Epithelial cell of esophagus (primary cell): ENCODE measurements around the gene TEX52.
"Not testable (repeated sequence)": the region's sequence is repeated elsewhere in the genome, so short reads cannot be mapped to it uniquely, and the experiment has no call there.

Source experiments
- DNase-seq: peaks from one replicate; pipeline ENCODE4 v3.0.0; 2010; ENCODE audit warnings: low read depth
- H3K4me3 ChIP-seq: 2 replicates; pipeline ENCODE4 v1.5.1; 2011; ENCODE audit warnings: mild to moderate bottlenecking, low read length, control low read depth
- TF ChIP-seq, protein P1 (sequence below): IDR thresholded peaks from 2 replicates; pipeline ENCODE4 v1.5.1; 2011; ENCODE audit warnings: low read depth, mild to moderate bottlenecking, low read length, control low read depth, inconsistent platforms; ENCODE audit not compliant: insufficient read depth; ENCODE audit errors: missing control alignments

TEX52 gene

DNA sequence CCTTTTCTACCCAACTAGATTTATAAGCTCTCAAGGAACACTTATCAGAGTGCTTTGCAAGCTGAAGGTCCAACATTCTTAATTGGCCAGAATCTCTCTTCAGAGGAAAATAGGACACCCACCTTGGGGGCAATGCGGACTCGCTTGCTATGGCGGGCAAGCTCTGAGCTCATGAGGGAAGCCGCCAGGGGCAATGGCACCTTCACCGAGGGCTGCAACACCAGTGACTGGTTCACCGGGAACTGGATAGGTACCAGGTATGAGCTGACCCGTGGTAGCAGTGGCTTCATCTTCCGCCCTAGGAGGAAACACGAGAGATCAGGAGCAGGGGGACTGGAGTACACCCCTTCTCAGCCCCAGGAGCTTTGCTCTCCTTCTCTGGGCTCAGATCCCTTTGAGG is 7.4 kb upstream of the TEX52 start:
- no peak for DNase-seq
- H3K4me3 ChIP-seq, result no peak overlapping the region
- TF ChIP-seq, protein P1, sequence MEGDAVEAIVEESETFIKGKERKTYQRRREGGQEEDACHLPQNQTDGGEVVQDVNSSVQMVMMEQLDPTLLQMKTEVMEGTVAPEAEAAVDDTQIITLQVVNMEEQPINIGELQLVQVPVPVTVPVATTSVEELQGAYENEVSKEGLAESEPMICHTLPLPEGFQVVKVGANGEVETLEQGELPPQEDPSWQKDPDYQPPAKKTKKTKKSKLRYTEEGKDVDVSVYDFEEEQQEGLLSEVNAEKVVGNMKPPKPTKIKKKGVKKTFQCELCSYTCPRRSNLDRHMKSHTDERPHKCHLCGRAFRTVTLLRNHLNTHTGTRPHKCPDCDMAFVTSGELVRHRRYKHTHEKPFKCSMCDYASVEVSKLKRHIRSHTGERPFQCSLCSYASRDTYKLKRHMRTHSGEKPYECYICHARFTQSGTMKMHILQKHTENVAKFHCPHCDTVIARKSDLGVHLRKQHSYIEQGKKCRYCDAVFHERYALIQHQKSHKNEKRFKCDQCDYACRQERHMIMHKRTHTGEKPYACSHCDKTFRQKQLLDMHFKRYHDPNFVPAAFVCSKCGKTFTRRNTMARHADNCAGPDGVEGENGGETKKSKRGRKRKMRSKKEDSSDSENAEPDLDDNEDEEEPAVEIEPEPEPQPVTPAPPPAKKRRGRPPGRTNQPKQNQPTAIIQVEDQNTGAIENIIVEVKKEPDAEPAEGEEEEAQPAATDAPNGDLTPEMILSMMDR, result no peak

DNA sequence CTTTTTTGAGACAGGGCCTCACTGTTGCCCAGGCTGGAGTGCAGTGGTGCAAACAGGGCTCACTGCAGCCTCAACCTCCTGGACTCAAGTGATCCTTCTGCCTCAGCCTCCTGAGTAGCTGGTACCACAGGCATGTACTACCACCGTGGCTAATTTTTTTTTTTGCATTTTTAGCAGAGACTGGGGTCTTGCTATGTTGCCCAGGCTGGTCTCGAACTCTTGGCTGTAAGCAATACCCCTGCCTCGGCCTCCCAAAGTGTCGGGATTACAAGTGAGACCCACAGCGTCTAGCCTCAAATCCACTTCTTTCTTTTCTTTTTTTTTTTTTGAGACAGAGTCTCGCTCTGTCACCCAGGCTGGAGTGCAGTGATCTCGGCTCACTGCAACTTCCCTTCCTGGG is 6.6 kb upstream of the TEX52 start:
- H3K4me3 ChIP-seq, result not testable (repeated sequence)

DNA sequence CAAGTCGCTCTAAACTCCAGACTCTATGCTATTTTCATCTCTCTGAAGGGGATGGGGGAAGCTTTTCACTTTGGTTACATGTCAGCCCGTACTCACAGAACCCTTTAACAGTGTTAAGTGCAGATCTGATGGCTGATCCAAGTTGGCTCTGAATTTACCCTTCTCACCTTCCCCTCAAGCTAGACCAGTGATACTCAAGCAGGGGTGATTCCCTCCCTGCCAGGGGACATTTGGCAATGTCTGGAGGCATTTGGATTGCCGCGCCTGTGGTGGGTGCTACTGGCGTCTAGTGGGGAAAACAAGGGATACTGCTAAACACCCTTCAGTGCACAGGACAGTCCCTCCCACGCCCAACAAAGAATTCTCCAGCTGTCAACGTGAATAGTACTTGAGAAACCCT is 6.0 kb upstream of the TEX52 start:
- H3K4me3 ChIP-seq, result no peak overlapping the region
- DNase-seq, result no peak
- TF ChIP-seq, protein P1, result no peak

More for the DNA sequence above, 6.6 kb upstream of the TEX52 start:
- not testable (repeated sequence) for DNase-seq

DNA sequence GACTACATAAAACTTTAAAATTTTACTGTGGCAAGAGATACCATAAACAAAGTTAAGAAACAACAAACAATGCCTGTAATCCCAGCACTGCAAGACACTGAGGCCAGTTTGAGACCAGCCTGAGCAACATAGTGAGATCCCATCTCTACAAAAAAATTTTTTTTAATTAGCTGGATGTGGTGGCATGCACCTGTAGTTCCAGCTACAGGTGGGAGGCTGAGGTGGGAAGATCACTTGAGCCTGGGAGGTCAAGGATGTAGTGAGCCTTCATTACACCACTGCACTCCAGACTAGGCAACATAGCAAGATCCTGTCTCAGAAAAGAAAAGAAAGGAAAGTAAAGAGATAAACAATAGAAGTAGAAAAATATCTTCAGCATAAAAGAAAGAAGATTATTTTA is 3.3 kb upstream of the TEX52 start:
- no peak overlapping the region for H3K4me3 ChIP-seq
- no peak for DNase-seq
- TF ChIP-seq, protein P1, result no peak

DNA sequence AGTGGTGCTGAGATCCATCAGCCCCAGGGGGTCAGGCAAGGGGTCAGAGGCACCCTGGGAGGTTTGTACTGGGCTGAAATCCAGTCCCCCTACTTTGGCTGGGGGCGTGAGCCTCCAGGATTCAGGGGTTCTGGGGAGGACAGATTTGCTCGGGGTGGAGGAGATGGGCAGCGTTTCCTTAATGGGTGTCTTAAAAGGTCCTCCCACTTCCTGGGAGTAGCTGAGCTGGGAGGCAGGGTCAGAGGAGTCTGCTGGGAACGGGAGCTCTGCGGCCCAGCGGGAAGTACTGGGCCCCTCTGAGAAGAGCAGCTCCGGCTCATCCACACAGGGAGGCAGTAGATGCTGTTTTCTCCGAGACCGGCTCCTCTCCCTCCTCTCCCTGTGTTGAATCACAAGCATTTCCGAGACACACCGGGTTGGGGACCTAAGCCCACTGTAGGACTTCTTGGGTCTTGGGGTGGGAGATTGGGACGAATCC is 2.1 kb upstream of the TEX52 start:
- H3K4me3 ChIP-seq, result no peak overlapping the region
- DNase-seq, result no peak
- TF ChIP-seq, protein P1, result no peak

DNA sequence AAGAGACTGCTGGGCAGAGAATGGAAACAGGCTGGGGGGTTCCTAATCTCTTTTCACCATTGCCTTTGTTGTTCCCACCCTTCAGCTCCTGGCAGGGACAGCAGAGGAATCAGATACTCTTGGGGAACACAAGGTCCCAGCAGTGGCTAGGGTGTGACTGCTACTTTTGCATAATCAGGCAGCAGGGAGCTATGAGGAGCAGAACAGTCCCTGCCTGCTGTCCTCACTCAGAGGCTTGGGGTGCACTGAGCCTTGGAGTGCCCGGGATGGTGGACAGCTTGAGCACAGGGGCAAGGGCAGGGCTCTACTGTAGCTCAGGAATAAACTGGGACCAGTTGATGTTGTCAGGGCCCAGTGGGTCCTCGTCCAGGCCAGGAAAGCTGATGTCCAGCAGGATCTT is 1.5 kb upstream of the TEX52 start:
- TF ChIP-seq, protein P1, result no peak

DNA sequence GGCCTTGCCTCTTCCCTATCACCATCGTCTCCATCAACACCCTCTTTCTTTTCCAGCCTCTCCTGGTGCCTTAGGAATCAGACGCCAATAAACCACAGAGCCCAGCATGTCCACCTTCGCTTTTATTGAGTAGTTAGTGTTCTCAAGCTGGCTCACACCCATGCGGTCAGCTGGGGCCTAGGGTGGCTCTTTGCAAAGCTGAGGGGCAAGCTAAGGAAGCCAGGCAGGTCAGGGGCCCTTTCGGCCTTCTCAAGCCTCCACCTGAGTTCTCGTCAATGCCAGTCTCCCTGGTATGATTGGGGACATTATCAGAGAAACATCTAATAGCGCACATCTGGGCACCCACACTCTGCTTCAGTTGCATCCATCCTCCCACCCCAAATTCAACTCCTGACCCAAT is 737 bp upstream of the TEX52 start:
- H3K4me3 ChIP-seq, result no peak overlapping the region
- TF ChIP-seq, protein P1, result no peak
- DNase-seq, result no peak

More for the DNA sequence above, 1.5 kb upstream of the TEX52 start:
- no peak overlapping the region for H3K4me3 ChIP-seq
- no peak for DNase-seq
